Immature natural killer cell (primary cell): ENCODE data around the gene KRT6B. TPM values are rescaled to one million over a fixed set of nuclear protein-coding genes. Genes with fewer than 3 reads are reported as not detected.
"Not testable (repeated sequence)": the region's sequence is repeated elsewhere in the genome, so short reads cannot be mapped to it uniquely, and the experiment has no call there.

Experiments
- DNase-seq, 3 donors: peaks; one replicate each; pipeline ENCODE4 v3.0.0; 2022; ENCODE audit warnings: mixed read lengths in 1 of 3
- H3K27ac Mint-ChIP-seq, 6 donors: one replicate each; pipeline ENCODE4 v1.8.0; 2020; ENCODE audit warnings: mixed read lengths in 6 of 6, mild to moderate bottlenecking in 5 of 6, inconsistent platforms in 4 of 6, moderate library complexity in 3 of 6
- H3K27me3 Mint-ChIP-seq, 3 donors: one replicate each; pipeline ENCODE4 v1.8.0; 2020 to 2021; ENCODE audit warnings: low read depth in 3 of 3, mild to moderate bottlenecking in 3 of 3, mixed read lengths in 3 of 3, moderate library complexity in 3 of 3, inconsistent platforms in 1 of 3
- H3K36me3 Mint-ChIP-seq, 3 donors: one replicate each; pipeline ENCODE4 v1.8.0; 2020; ENCODE audit warnings: mixed read lengths in 3 of 3, inconsistent platforms in 2 of 3, mild to moderate bottlenecking in 2 of 3
- H3K4me1 Mint-ChIP-seq, 2 donors: one replicate each; pipeline ENCODE4 v1.8.0; 2020; ENCODE audit warnings: inconsistent platforms in 2 of 2, mild to moderate bottlenecking in 2 of 2, mixed read lengths in 2 of 2, moderate library complexity in 1 of 2
- H3K4me3 Mint-ChIP-seq, 5 donors: one replicate each; pipeline ENCODE4 v1.8.0; 2020; ENCODE audit warnings: mild to moderate bottlenecking in 5 of 5, mixed read lengths in 5 of 5, inconsistent platforms in 3 of 5, moderate library complexity in 3 of 5
- H3K9me3 Mint-ChIP-seq, 6 donors: one replicate each; pipeline ENCODE4 v1.8.0; 2020; ENCODE audit warnings: mild to moderate bottlenecking in 6 of 6, mixed read lengths in 6 of 6, inconsistent platforms in 4 of 6, moderate library complexity in 3 of 6
- polyA plus RNA-seq, 3 donors: library from polyadenylated mRNA; unstranded; fragments of 300-500 nt; fragmentation: Illumina TruSeq; gene quantifications; one replicate each; pipeline ENCODE4 v1.2.3, GENCODE V29; 2021

The KRT6B gene
- polyA plus RNA-seq, 3 donors from 2014 or later, result 0.82 TPM; not detected in 2

DNA sequence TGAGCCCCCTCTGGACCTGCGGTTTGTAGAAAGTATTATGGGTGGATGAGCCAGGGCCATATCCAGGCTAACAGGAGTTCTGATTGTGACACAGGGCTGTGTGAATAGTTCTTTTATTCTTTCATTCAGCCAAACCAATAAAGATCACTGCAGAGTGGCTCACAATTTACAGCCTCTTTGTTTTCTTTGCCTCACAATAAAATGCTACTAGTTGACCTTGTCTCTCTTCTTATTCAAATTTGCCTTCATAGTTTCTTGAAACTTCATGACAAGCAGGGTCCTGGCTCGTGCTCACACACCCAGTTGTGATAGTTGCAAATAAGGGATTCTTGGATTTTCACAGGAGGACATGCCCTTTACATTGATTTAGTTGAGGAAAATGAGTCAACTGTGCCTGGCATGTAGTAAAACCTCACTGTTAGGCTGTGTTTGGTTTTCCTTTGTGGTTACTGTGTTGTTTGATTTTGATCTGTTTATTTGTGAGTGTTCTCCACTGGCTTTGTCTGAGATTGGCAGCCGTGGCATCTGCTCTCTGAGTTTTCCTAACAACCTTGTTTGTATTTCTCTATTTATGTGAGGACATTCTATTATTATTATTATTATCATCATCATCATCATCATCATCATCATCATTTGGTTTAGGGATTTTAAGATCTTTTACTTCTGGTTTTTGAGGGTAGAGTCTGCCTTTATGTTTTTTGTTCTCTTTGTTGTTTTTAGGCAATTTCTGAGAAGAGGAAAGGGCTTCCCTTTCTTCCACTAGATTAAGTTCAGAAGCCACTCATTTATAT lies 2.7 kb upstream of the KRT6B start:
- Mint-ChIP-seq H3K27me3 (peaks cover 0 to 4% (median 4%) of the 10 kb centered on the region in 3 donors), H3K36me3 (peaks cover 0 to 4% (median 0%) of the 10 kb centered on the region in 3 donors), H3K27ac (peak overlapping the region in 1 of 6 donors; percentile 19), H3K4me1 (peaks cover 13 to 22% of the 10 kb centered on the region in 2 donors), H3K9me3 (no peaks in the 10 kb centered on the region), H3K4me3 (peak overlapping the region in 1 of 5 donors; percentile 9)
- peak in 1 of 3 donors; percentile 7 for DNase-seq

DNA sequence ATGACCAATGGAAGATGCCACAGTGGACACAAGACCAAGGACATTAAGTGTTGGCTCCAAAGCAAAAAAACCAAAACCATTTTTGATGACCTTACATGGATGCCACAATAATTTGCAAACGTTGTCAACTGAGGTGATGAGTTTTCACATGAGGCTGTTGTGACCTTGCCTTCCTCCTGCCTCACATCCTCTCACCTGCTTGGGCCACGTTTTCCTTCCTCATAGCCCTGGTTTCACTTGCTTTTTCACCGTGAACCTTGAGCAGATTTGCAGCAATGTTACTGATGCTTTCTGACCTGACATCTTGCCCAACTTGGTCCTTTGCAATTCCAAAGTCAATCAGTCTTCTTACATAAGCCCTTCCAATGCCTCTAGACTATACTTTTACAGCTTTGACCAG lies 3.7 kb downstream of the KRT6B start:
- peak in 1 of 3 donors; percentile 8 for DNase-seq
- peaks cover 21 to 28% of the 10 kb centered on the region in 2 donors for H3K4me1 Mint-ChIP-seq
- peak overlapping the region in 2 of 5 donors; percentile 8 to 23 for H3K4me3 Mint-ChIP-seq
- H3K9me3 Mint-ChIP-seq, result peaks cover 0 to 2% (median 0%) of the 10 kb centered on the region in 6 donors
- peaks cover 0 to 4% (median 3%) of the 10 kb centered on the region in 3 donors for H3K27me3 Mint-ChIP-seq
- H3K27ac Mint-ChIP-seq, result peak overlapping the region in 2 of 6 donors; percentile 46 to 58
- H3K36me3 Mint-ChIP-seq, result no peaks in the 10 kb centered on the region

DNA sequence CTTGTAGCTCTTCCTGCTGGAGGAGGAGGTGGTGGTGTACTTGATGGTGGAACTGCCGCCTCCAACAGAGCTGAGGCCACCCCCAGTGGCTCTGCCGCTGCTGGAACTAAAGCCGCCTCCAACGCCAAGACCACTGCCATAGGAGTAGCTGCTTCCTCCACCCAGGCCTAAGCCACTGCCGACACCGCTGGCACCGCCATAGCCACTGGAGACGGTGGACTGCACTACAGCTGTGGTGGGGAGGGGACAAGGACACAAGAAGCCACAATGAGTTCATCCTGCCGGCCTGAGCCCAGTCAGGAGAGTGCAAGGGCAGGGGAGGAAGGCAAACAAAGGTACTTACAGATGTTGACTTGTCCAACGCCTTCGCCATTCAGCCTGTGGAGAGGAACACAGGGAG lies 4.8 kb downstream of the KRT6B start:
- not testable (repeated sequence) for H3K27me3 Mint-ChIP-seq, DNase-seq, H3K36me3 Mint-ChIP-seq, H3K9me3 Mint-ChIP-seq, H3K27ac Mint-ChIP-seq, H3K4me3 Mint-ChIP-seq
- H3K4me1 Mint-ChIP-seq, result peaks cover 21 to 28% of the 10 kb centered on the region in 2 donors

DNA sequence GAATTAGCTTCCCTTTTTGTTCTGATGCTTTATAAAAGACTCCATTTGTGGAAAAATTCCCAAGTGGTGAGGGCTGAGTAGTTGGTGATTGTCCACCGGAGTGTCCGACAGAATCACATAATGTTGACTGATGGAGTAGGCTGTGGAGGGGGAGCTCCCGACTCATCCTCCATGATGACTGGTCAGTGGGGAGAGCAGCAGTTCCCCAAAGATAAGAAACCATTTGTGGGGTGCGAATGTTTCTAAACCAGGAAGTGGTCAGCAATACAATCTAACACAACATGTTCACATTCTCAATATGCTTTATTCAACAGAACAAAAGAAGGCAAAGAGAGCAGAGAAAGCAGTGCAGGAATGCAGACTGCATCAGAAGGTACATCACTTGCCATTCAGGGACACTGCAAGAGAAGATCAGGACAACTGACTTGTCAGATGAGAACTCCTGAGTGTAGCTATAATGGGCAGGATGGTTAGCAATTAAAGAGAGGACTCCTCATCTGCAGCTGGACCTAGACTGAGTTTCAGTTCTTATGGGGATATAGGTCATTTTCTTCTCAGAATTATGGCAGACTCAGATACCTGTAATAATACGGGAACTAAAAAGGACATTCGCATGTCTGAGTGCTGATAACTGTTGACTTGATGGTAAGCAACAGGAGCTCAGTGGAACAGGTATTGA lies 5.4 kb downstream of the KRT6B start:
- peaks cover 21 to 28% of the 10 kb centered on the region in 2 donors for H3K4me1 Mint-ChIP-seq
- peaks cover 0 to 4% (median 0%) of the 10 kb centered on the region in 6 donors for H3K9me3 Mint-ChIP-seq
- H3K27me3 Mint-ChIP-seq, result peaks cover 4 to 9% (median 6%) of the 10 kb centered on the region in 3 donors
- peak overlapping the region in 2 of 5 donors; percentile 17 to 72 for H3K4me3 Mint-ChIP-seq
- no peak for DNase-seq
- peak overlapping the region in 4 of 6 donors; percentile 13 to 66 (median 45) for H3K27ac Mint-ChIP-seq
- H3K36me3 Mint-ChIP-seq, result no peaks in the 10 kb centered on the region

DNA sequence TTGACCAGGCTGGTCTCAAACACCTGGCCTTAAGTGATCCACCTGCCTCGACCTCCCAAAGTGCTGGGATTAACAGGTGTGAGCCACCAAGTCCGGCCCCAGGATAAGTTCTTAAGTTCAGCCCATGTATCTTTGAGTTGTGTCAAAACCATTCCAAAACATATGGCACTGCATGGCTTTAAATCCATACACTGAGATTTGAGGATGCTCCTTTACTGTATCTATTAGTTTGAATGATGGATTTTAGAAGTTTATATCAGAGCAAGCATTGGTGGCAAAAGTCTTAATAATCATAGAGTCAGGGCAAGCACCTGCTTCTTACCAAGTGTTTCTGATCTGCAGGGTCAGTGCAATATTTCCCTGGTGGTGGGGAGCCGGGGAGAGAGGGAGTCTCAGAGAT lies 6.1 kb downstream of the KRT6B start:
- DNase-seq, result no peak
- Mint-ChIP-seq H3K4me1 (peaks cover 21 to 28% of the 10 kb centered on the region in 2 donors), H3K36me3 (no peaks in the 10 kb centered on the region), H3K27me3 (peaks cover 6 to 13% (median 8%) of the 10 kb centered on the region in 3 donors), H3K27ac (no peak overlapping the region), H3K4me3 (no peak overlapping the region), H3K9me3 (peaks cover 0 to 4% (median 0%) of the 10 kb centered on the region in 6 donors)

DNA sequence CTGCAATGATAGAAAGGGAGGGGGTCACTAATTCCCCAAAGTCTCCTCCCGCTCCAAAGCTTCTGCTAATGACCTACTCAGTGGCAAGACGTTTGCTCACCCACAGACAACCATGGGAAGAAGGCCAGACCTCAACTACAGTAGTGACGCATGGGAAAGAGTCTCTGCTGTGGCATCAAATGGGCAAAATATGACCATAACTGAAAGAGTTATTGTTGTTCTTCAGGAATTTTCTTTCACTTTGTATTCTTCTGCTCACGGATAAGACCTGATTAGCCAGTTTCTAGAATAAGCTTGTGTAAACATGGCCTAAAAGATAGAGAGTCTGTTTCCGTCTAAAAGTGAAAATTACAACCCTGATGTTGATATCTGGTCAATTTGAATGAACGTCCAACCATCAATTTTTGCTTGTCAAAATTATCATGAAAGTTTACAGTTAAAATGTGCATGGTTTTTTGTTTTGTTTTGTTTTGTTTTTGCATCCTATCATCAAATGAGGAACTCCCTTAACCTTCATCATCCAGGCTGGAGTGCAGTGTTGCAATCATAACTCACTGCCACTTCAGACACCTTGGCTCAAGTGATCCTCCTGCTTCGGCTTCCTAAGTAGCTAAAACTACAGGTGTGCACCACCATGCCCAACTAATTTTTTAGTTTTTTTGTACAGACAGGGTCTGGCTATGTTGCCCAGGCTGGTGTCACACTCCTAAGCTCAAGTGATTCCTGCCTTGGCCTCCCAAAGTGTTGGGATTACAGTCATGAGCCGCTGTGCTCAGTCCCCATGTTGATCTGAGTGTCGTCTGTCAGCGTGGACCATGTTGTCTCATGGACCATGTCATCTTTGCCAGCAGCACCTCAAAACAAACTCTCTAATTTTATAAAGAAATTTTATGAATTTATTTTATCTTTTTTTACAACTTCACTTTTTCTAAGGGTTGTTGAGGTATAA lies 7.0 kb downstream of the KRT6B start:
- Mint-ChIP-seq H3K27ac (no peak overlapping the region), H3K4me3 (no peak overlapping the region), H3K9me3 (peaks cover 0 to 4% (median 0%) of the 10 kb centered on the region in 6 donors), H3K4me1 (peaks cover 21 to 28% of the 10 kb centered on the region in 2 donors), H3K27me3 (peaks cover 6 to 16% (median 9%) of the 10 kb centered on the region in 3 donors), H3K36me3 (no peaks in the 10 kb centered on the region)
- DNase-seq, result no peak

DNA sequence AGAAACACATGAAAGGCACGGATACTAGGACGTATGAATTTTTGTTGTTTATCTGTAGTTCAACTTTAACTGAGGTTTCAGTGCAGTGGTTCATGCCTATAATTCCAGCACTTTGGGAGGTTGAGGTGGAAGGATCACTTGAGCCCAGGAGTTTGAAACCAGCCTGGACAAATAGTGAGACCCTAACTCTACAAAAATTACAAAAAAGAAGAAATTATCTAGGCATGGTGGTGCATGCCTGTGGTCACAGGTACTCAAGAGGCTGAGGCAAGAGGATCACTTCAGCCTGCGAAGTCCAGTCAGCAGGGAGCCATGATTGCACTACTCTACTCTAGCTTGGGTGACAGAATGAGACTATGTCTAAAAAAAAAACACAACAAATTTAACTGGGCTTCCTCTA lies 8.0 kb downstream of the KRT6B start:
- H3K9me3 Mint-ChIP-seq, result peaks cover 0 to 4% (median 0%) of the 10 kb centered on the region in 6 donors
- peaks cover 21 to 27% of the 10 kb centered on the region in 2 donors for H3K4me1 Mint-ChIP-seq
- H3K27ac Mint-ChIP-seq, result no peak overlapping the region
- no peak overlapping the region for H3K4me3 Mint-ChIP-seq
- H3K27me3 Mint-ChIP-seq, result peaks cover 6 to 14% (median 9%) of the 10 kb centered on the region in 3 donors
- no peaks in the 10 kb centered on the region for H3K36me3 Mint-ChIP-seq
- no peak for DNase-seq

DNA sequence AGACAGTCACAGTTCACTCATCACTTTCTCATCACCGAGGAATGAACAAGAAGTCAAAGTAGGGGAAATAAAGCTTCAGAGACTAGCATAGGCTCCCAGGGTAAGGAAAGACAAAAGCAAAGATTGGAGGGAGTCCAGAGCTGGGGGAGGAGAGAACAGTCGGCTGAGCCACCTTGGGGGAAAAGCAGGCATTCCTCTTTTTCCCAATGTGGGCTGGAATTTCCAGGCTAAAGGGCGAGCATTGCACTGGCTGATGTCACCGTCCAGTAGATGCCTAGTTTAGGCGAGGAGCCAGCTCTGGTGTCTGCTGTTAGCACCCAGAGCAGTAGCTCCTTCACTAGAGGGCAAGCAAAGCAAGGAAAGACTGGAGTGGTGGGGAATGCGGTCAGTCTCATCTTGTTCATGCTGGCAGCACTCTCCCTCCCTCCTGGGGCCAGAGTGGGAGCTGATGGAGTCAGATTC lies 9.3 kb downstream of the KRT6B start:
- Mint-ChIP-seq H3K27ac (no peak overlapping the region), H3K36me3 (no peaks in the 10 kb centered on the region), H3K4me3 (no peak overlapping the region), H3K27me3 (peaks cover 5 to 14% (median 9%) of the 10 kb centered on the region in 3 donors), H3K9me3 (peaks cover 0 to 4% (median 0%) of the 10 kb centered on the region in 6 donors), H3K4me1 (peaks cover 13 to 14% of the 10 kb centered on the region in 2 donors)
- DNase-seq, result no peak

DNA sequence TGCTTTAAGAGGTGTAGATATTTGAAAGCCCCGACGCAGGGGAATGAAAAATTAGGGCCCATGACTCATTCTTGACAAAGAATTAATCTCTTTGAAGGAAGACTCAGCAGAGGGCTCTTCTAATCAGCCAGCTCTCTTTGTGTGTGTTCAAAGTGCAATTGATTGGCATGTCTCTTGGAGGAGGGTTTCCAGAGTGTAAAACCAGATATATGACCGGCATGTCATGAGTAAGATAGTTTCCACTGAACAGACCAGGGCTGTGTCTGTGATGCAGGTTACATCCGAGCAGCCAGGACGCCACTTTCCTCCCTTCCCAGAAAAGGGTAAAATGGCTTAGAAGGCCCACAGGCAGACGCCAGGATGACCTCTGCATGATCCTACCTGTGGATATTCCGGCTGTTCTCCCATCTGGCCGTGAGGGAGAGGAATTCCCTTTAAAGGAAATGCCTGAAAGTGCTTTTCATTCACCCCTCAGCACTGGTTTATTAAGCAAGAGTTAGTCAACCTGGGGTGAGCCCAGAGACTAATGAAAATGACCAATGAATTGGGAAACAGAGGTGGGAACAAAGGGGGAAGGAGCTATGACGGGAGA lies 10.5 kb downstream of the KRT6B start:
- Mint-ChIP-seq H3K4me1 (peaks cover 6 to 7% of the 10 kb centered on the region in 2 donors), H3K27me3 (peaks cover 5 to 14% (median 9%) of the 10 kb centered on the region in 3 donors), H3K27ac (no peak overlapping the region), H3K9me3 (peaks cover 0 to 4% (median 0%) of the 10 kb centered on the region in 6 donors), H3K4me3 (no peak overlapping the region), H3K36me3 (no peaks in the 10 kb centered on the region)
- DNase-seq, result no peak

DNA sequence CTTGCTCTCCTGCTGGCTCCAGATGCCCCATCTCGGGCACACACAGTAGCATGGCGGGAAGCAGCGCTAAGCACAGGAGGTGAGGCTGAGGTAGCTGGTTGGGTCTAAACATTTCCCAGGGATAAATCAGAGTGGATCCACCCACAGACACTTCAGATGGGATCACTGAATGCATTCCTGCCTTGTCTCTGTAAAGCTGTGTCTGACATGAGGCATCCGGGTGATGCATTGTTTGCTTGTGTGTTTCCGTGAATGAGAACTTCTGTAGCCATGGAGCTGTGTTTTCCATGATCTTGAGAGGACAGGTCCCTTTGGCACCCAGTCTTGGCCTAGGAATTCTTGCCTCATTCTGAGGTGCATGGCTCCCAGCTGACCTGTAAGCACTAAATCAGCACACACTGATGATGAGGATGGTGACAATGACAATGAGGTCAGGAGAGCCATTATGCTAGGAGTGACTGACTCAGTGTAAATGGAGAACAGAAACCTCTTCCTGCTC lies 11.1 kb downstream of the KRT6B start:
- Mint-ChIP-seq H3K9me3 (peaks cover 0 to 4% (median 0%) of the 10 kb centered on the region in 6 donors), H3K27me3 (peaks cover 3 to 13% (median 9%) of the 10 kb centered on the region in 3 donors)
- no peak for DNase-seq

DNA sequence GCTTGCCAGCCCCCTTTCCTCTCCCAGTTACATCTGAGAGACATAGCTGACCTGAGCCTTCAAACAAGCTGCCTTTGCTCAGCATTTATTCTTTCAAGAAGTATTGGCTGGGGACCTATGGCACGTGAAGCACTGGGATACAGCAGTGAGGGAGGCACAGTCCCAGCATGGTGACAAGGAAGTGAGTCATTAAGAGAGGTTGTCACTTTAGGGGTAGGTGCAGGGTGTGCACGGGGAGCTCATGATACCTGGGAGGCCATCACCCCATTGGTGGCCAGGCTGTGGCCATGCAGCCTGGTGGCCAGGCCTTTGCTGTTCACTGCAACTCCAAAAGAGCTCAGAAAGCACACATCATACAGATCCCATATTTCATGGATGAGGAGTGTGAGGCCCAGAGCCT lies 12.1 kb downstream of the KRT6B start:
- Mint-ChIP-seq H3K27me3 (peaks cover 3 to 12% (median 9%) of the 10 kb centered on the region in 3 donors), H3K4me3 (no peak overlapping the region), H3K36me3 (no peaks in the 10 kb centered on the region), H3K4me1 (no peaks in the 10 kb centered on the region), H3K9me3 (peaks cover 0 to 4% (median 0%) of the 10 kb centered on the region in 6 donors), H3K27ac (no peak overlapping the region)
- DNase-seq, result no peak

More for the DNA sequence above, 11.1 kb downstream of the KRT6B start:
- H3K4me1 Mint-ChIP-seq, result peaks cover under 1 to 2% of the 10 kb centered on the region in 2 donors
- no peak overlapping the region for H3K4me3 Mint-ChIP-seq
- no peaks in the 10 kb centered on the region for H3K36me3 Mint-ChIP-seq
- no peak overlapping the region for H3K27ac Mint-ChIP-seq

DNA sequence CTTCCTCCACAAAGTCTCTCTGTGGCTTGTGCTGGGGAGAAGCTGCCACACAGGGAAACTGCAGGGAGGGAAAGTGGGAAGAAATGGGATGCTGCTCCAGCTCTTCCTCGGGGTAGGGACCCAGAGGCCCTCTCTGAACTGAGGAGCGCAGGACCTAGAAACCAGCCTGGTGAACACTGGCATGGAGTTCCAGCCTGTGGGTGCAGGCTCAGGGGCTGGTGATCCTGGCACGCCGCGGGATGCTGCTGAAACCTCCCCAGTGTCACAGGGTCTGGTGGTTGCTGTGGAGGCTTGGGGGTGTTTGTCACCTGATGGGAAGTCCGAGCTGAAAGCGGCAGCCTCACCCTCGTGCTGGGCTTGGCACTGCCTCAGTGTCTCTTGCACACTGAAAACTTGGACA lies 12.5 kb downstream of the KRT6B start:
- DNase-seq, result no peak
- Mint-ChIP-seq H3K27ac (no peak overlapping the region), H3K4me3 (no peak overlapping the region), H3K36me3 (no peaks in the 10 kb centered on the region), H3K9me3 (peaks cover 0 to 4% (median 0%) of the 10 kb centered on the region in 6 donors), H3K27me3 (peaks cover 3 to 15% (median 9%) of the 10 kb centered on the region in 3 donors), H3K4me1 (no peaks in the 10 kb centered on the region)
